ENCODE data around the gene GAD2.
"Not testable (repeated sequence)": the region's sequence is repeated elsewhere in the genome, so short reads cannot be mapped to it uniquely, and the experiment has no call there.

The GAD2 gene

DNA sequence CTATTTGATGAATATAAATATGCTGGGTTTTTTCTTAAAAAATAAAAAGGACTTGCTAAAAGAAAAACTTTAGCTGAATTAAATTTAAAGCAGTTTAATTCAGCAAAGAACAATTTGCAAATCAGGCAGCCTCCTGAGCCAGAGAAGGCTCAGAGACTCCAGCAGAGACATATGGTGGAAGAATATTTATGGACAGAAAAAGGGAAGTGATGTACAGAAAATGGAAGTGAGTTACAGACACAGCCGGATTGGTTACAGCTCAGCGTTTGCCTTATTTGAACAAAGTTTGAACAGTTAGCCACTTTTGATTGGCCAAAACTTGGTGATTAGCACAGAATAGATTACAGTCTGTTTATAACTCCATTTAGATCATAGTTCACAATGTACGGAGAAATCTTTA is 110.3 kb downstream of the GAD2 start:
- peak; percentile 88 for DNase-seq

DNA sequence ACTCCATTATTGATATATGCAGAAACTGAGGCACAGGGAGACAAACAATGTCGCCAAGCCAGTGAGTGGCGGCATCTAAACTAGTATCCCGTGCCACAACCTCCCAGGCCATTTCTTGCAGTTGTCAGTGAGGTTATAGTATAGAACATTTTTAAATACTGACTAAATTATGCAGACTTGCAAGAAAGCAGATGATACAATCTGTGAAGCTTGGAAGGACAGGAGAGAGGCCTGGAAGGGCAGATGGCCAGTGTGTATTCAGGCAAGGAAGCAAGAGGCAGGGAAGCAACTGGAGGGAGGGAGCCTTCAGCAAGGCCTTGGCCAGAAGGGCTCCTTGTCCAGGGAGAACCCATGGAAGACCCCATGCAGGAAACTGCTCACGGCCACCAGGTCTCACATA is 111.2 kb downstream of the GAD2 start:
- DNase-seq, result no peak

DNA sequence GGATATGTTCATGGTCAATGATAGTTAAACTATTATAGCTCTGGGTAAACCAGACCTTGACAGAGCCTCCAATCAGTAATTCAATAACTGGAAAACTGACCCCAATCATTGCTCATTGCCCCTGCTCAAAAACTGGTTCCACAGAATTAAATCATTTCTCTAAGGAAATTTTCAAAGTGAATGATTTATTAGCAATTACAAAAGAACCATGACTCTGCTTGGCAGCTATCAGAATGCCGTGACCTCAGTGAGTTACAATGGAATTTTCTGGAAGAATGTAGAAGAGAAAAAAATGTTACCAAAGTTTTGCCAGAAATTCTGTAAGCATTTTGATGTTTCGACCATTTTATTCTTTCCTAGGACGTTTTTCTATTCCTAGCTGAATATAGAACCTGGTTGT is 114.8 kb downstream of the GAD2 start:
- DNase-seq, result no peak

DNA sequence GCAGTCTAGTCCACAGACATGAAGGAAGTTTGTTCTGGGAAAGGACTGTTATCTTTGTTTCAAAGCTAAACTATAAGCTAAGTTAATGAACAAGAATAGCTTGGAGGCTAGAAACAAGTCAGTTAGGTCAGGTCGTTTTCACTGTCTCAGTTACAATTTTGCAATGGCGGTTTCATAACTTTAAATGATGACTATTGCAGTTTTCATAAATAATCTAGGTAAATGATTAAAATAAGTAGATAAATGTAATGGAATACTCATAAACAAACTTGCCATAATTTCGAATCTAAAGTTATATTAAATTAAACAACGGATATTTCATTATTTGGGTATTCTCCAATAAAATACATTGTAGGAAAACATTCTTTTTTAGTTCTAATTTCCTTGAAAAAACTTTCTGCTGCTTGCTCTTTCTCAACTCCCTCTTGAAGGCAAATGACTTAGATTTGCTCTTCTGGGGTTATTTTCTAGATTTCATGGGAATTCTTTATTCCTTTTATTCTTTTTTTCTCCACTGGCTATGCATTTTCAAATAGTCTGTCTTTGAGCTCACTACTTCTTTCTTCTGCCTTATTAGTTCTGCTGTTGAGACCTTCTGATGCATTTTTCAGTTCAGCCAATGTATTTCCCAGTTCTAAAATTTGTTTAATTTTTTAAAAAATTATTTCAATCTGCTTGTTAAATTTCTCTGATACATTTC is 117.8 kb downstream of the GAD2 start:
- DNase-seq, result no peak

DNA sequence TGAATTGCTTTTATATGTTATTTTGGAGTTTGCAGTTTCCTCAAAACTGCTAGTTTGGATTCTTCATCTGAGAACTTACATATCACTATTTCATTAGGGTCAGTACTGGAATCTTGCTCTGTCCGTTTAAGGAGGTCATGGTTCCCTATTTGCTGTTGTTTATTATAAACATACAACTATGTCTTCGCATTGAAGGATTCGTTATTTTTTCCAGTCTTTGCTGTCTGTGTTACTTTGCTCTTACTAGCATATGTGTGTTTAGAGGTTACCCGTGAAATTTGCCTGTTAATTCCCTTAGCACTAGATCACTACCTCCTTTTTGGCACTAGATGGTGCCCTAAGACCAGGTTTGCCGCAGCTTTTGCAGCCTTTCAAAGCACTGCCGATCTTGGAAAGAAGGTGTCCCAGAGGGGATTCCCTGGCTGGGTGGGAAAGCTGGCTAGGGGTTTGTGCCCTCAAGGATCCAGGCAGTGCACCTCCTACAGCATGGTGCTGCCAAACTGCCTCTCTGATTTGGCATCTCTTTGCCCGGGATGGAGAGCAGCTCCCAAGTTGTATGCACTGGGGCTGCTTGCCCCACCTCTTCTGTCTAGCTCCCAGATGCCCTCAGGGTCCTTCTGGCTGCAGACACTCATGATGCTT is 118.5 kb downstream of the GAD2 start:
- DNase-seq, result peak; percentile 74

DNA sequence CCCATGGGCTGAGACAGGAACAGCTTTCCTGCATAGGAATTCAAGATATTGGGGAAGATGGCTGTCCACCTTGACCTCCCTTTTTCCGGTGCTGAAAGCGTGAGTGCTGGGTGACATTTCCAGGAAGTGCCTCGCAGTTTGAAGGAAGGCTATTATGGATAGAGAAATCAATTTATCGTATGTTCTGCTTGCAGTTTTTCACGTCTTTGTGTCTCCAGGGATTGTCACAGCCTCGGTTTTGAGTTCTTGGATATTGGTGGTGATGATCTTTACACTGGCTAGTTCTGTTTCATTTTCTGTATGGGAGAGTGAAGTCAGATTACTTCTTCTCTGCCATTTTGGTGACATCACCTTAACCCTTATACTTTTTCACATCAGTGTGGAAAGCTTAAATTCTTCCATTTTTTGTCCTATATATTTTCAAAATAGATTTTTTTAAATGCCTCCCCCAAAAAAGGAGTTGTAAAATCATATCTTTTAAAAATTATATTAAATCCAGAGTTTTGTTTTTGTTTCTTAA is 119.1 kb downstream of the GAD2 start:
- DNase-seq, result no peak

DNA sequence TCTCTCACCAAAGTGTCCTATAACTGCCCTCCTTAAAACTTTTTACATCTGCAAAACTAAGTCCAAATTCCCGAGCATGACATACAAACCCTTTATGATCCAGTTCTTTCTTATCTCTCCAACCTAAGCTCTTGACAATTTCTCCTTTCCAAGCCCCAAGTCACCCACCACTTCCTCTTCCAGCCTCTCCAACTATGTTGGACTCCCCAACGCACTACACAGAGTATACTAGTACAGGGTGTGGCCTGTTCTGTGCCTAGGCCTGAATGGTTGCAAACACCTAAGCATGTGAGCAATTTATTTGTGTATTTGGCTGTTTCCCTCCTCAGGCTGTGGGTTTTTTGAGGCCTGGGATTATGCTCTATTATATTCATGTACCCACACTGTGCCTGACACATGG is 120.4 kb downstream of the GAD2 start:
- peak; percentile 82 for DNase-seq

DNA sequence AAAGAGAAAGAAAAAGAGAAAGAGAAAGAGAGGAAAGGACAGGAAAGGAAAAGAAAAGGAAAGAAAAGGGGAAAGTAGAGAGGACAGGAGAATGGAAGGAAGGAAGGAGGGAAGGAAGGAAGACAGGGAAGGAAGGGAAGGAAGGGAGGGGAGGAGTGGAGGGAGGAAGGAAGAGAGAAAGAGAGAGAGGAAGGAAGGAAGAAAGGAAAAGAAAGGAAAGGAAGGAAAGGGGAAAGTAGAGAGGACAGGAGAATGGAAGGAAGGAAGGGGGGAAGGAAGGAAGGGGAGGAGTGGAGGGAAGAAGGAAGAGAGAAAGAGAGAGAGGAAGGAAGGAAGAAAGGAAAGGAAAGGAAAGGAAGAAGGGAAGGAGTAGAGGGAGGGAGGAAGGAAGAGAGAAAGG is 125.1 kb downstream of the GAD2 start:
- no peak for DNase-seq

DNA sequence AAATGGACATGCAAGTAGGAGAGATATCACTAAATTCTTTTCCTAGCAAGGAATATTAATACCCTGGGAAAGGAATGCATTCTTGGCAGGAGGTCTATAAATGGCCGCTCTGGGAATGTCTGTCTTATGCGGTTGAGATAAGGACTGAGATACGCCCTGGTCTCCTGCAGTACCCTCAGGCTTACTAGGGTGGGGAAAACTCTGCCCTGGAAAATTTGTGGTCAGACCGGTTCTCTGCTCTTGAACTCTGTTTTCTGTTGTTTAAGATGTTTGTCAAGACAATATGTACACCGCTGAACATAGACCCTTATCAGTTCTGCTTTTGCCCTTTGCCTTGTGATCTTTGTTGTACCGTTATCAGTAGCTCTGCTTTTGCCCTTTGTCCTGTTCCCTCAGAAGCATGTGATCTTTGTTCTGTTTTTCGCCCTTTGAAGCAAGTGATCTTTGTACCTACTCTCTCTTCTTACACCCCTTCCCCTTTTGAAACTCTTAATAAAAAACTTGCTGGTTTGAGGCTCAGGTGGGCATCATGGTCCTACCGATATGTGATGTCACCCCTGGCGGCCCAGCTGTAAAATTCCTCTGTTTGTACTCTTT is 132.3 kb downstream of the GAD2 start:
- DNase-seq, result not testable (repeated sequence)
